Hepatocyte (in vitro differentiated cells): ENCODE results near the gene TMPRSS2. TPM values are rescaled to one million over a fixed set of nuclear protein-coding genes. Genes with fewer than 3 reads are reported as not detected.

ENCODE experiments used
- DNase-seq: peaks from one replicate; pipeline ENCODE4 v3.0.0-alpha.2; 2016; ENCODE audit warnings: low spot score
- H2AFZ ChIP-seq: fragments of 200-600 bp; sonication (generic); 2 replicates; pipeline ENCODE4 v1.6.0; 2016; ENCODE audit warnings: antibody characterized with exemption, mild to moderate bottlenecking
- H3K27ac ChIP-seq: fragments of 200-600 bp; sonication (generic); 2 replicates; pipeline ENCODE4 v1.5.1; 2016; ENCODE audit warnings: mild to moderate bottlenecking
- H3K27me3 ChIP-seq: fragments of 200-600 bp; sonication (generic); 2 replicates; pipeline ENCODE4 v1.6.1; 2016
- H3K36me3 ChIP-seq: fragments of 200-600 bp; sonication (generic); replicated peaks from 2 replicates; pipeline ENCODE4 v1.5.1; 2016; ENCODE audit warnings: low read depth; ENCODE audit not compliant: insufficient read depth
- H3K4me1 ChIP-seq: fragments of 200-600 bp; sonication (generic); 2 replicates; pipeline ENCODE4 v1.5.1; 2016; ENCODE audit warnings: mild to moderate bottlenecking, moderate library complexity; ENCODE audit not compliant: insufficient read depth
- H3K4me2 ChIP-seq: fragments of 200-600 bp; sonication (generic); 2 replicates; pipeline ENCODE4 v1.6.0; 2016
- H3K4me3 ChIP-seq: fragments of 200-600 bp; sonication (generic); 2 replicates; pipeline ENCODE4 v1.5.1; 2016; ENCODE audit warnings: mild to moderate bottlenecking
- H3K79me2 ChIP-seq: fragments of 200-600 bp; sonication (generic); 2 replicates; pipeline ENCODE4 v1.6.0; 2017; ENCODE audit warnings: mild to moderate bottlenecking
- H3K9me2 ChIP-seq: fragments of 200-600 bp; sonication (generic); replicated peaks from 2 replicates; pipeline ENCODE4 v1.6.0; 2017; ENCODE audit warnings: mild to moderate bottlenecking; ENCODE audit not compliant: insufficient read depth
- H3K9me3 ChIP-seq: fragments of 200-600 bp; sonication (generic); 2 replicates; pipeline ENCODE4 v1.5.1; 2016; ENCODE audit warnings: low read depth, mild to moderate bottlenecking
- H4K20me1 ChIP-seq: fragments of 200-600 bp; sonication (generic); 2 replicates; pipeline ENCODE4 v1.6.0; 2016; ENCODE audit warnings: mild to moderate bottlenecking; ENCODE audit not compliant: insufficient read depth, poor library complexity, severe bottlenecking
- EZH2 ChIP-seq: fragments of 200-600 bp; sonication (generic); IDR thresholded peaks from 2 replicates; pipeline ENCODE4 v1.6.1; 2016; ENCODE audit warnings: antibody characterized with exemption, mild to moderate bottlenecking, borderline replicate concordance
- EZH2phosphoT487 ChIP-seq: fragments of 200-600 bp; sonication (generic); IDR thresholded peaks from one replicate; pipeline ENCODE4 v1.6.1; 2018; ENCODE audit warnings: antibody characterized with exemption, mild to moderate bottlenecking, low read depth, moderate library complexity; ENCODE audit not compliant: unreplicated experiment, severe bottlenecking
- WGBS: methylation state at CpG from one replicate; pipeline ENCODE4 v1.1.6; 2016; ENCODE audit warnings: low lambda C conversion rate; ENCODE audit errors: missing lambda C conversion rate; 5-methylcytosine and 5-hydroxymethylcytosine counted together
- polyA plus RNA-seq: library from polyadenylated mRNA; unstranded; fragments of >200 nt; fragmentation: Nextera tagmentation; extraction: Ambion mirVana; gene quantifications from 2 replicates; pipeline ENCODE4 v1.2.1, GENCODE V29; 2016
- total RNA-seq: library from RNA; depleted of rRNA; stranded (reverse); fragments of >200 nt; gene quantifications from 2 replicates; pipeline ENCODE4 v1.2.3, GENCODE V29; 2014
- TF ChIP-seq, protein P1 (sequence below): fragments of 200-600 bp; sonication (generic); IDR thresholded peaks from 2 replicates; pipeline ENCODE4 v1.5.1; 2016; ENCODE audit warnings: antibody characterized with exemption, mild to moderate bottlenecking; ENCODE audit not compliant: poor library complexity

Gene TMPRSS2
- total and polyA plus RNA-seq, 2 experiments from 2014 or later, result 65.9 to 121 TPM

DNA sequence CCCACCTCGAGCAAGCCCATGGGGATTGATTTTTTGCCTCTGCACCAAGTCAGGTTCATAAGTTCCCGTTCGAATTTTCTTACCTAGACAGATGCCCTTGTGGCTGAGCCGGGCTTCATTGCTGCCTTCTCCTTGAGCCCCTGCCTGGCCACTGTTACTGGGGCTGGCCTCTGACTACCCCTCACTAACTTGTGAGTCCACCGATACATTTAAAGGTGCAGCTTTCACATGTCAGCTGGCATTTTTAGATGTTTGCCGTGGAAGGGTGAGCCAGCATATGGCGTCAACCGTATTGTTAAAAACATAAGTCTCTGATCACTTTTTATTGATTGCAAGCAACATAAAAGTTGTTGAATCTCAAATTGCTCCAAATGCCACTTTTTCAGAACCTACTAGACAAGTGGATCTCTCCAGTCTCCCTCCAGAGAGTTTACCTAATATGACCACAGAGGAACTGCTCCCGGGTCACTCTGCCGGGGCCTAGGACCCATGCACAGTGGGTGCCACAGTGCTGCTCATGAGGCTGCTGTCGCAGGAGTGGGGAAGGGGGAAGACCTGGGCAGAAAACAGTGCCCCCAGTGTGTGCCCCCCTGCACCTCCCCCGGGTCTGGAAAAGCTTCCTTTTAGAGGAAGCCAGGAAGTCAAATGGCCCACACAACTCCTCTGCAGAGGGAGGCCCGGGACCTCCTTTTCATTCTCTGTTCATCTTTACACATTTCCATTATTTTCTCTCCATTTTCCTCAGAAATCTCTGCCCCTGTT is 63.1 kb downstream of the TMPRSS2 start:
- TF ChIP-seq, protein P1, sequence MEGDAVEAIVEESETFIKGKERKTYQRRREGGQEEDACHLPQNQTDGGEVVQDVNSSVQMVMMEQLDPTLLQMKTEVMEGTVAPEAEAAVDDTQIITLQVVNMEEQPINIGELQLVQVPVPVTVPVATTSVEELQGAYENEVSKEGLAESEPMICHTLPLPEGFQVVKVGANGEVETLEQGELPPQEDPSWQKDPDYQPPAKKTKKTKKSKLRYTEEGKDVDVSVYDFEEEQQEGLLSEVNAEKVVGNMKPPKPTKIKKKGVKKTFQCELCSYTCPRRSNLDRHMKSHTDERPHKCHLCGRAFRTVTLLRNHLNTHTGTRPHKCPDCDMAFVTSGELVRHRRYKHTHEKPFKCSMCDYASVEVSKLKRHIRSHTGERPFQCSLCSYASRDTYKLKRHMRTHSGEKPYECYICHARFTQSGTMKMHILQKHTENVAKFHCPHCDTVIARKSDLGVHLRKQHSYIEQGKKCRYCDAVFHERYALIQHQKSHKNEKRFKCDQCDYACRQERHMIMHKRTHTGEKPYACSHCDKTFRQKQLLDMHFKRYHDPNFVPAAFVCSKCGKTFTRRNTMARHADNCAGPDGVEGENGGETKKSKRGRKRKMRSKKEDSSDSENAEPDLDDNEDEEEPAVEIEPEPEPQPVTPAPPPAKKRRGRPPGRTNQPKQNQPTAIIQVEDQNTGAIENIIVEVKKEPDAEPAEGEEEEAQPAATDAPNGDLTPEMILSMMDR, result no peak
- no peak for TF ChIP-seq EZH2phosphoT487
- no peak for TF ChIP-seq EZH2
- H3K36me3 ChIP-seq, result no peaks in the 10 kb centered on the region
- H2AFZ ChIP-seq, result no peak overlapping the region
- H3K4me3 ChIP-seq, result no peak overlapping the region
- H3K79me2 ChIP-seq, result no peaks in the 10 kb centered on the region
- no peaks in the 10 kb centered on the region for H3K4me1 ChIP-seq
- no peaks in the 10 kb centered on the region for H3K27me3 ChIP-seq
- H3K4me2 ChIP-seq, result no peak overlapping the region
- H3K9me2 ChIP-seq, result no peaks in the 10 kb centered on the region
- no peaks in the 10 kb centered on the region for H4K20me1 ChIP-seq
- H3K9me3 ChIP-seq, result no peaks in the 10 kb centered on the region
- no peak for DNase-seq
- WGBS, result 92% methylated on average over 13 of the region's 13 CpGs
- no peak overlapping the region for H3K27ac ChIP-seq

DNA sequence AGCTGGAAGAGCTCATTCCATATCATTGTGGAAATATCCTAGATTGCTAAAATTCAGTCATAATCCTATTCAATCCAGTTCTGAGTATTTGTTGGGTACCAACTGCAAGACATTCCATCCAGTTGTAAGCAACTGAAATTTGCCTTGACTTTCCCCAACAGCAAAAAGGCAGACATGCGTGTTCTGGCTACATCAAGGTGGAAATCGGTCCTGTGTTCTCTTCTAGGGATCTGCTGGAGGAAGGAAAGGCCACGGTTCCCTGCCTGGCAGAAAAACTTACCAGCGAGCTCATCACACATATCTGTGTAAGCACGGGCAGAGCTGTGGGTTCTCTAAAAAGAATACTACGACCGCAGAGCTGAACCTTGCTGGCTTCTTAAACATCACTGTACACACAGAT is 64.4 kb downstream of the TMPRSS2 start:
- TF ChIP-seq, protein P1, result no peak
- TF ChIP-seq EZH2phosphoT487, result no peak
- no peak for TF ChIP-seq EZH2
- 94% methylated on average over 7 of the region's 7 CpGs for WGBS
- Histone ChIP-seq H3K4me3 (no peak overlapping the region), H2AFZ (no peak overlapping the region), H4K20me1 (no peaks in the 10 kb centered on the region), H3K4me1 (no peaks in the 10 kb centered on the region), H3K27me3 (no peaks in the 10 kb centered on the region), H3K4me2 (no peak overlapping the region), H3K9me3 (no peaks in the 10 kb centered on the region), H3K36me3 (no peaks in the 10 kb centered on the region), H3K27ac (no peak overlapping the region), H3K9me2 (no peaks in the 10 kb centered on the region), H3K79me2 (no peaks in the 10 kb centered on the region)
- no peak for DNase-seq

DNA sequence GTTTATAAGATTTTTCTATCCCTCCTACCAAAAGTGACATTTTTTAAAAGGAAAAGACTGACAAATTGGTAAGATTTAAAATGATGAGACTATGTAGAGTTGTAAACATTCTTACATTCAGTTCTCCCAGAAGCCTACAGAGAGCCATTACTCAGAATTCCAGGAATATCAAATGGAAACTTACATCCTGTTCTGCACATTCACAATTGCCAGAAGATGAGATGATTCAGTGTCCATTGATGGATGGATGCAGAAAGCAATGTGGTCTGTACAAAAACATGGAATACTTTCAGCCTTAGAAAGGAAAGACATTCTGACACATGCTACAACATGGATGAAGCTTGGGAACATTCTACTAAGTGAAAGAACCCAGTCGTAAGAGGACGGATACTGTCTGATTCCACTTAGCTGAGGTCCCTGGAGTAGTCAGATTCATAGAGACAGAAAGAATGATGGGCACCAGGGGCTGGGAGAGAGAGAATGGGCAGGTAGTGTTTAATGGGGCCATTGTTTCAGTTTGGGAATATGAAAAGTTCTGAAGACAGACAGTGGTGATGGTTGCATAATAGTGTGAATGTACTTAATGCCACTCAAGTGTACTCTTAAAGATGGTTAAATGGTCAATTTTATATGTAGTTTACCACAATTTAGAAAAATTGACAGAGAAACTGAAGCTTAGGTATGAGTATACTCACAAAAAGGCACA is 65.3 kb downstream of the TMPRSS2 start:
- 95% methylated on average over 2 of the region's 2 CpGs for WGBS
- no peaks in the 10 kb centered on the region for H3K27me3 ChIP-seq
- no peaks in the 10 kb centered on the region for H3K4me1 ChIP-seq
- H3K27ac ChIP-seq, result no peak overlapping the region
- H3K79me2 ChIP-seq, result no peaks in the 10 kb centered on the region
- no peaks in the 10 kb centered on the region for H4K20me1 ChIP-seq
- TF ChIP-seq, protein P1, result no peak
- TF ChIP-seq EZH2phosphoT487 (no peak), EZH2 (no peak)
- H3K4me2 ChIP-seq, result no peak overlapping the region
- H2AFZ ChIP-seq, result no peak overlapping the region
- H3K4me3 ChIP-seq, result no peak overlapping the region
- no peaks in the 10 kb centered on the region for H3K9me3 ChIP-seq
- DNase-seq, result no peak
- H3K36me3 ChIP-seq, result no peaks in the 10 kb centered on the region
- no peaks in the 10 kb centered on the region for H3K9me2 ChIP-seq
